Fibroblast of the conjunctiva (primary cell): ENCODE data around the gene GSG1L.
"Not testable (repeated sequence)": the region's sequence is repeated elsewhere in the genome, so short reads cannot be mapped to it uniquely, and the experiment has no call there.

Experiments used
- DNase-seq: peaks from one replicate; pipeline ENCODE4 v3.0.0-alpha.2; 2010; ENCODE audit warnings: low read depth

Gene GSG1L

DNA sequence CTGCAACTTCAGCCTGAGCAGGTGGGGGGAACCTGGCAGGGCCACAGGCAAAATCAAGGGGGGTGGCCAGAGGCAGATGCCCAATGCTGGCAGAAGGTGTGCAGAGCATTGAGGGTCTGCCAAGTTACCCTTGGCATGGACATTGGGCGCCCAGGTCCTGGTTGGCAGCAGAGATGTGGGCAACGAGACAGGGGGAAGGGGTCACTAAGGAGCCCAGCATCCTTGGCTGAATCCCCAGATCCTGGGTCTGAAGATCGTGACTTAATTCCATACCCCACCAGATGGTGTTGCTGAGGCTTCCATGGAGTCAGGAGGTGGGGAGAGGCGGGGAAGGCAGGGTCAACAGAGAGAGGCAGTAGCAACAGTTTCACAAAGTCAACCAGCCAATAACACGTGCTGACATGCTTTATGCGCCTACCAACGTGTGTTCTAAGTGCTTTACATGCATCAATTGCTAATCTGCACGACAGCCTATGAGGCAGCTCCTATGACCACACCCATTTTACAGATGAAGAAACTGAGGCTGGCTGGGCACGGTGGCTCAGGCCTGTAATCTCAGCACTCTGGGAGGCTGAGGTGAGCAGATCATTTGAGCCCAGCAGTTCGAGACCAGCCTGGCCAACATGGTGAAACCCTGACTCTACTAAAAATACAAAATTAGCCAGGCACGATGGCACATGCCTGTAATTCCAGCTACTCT is 83.3 kb downstream of the GSG1L start:
- DNase-seq, result no peak

DNA sequence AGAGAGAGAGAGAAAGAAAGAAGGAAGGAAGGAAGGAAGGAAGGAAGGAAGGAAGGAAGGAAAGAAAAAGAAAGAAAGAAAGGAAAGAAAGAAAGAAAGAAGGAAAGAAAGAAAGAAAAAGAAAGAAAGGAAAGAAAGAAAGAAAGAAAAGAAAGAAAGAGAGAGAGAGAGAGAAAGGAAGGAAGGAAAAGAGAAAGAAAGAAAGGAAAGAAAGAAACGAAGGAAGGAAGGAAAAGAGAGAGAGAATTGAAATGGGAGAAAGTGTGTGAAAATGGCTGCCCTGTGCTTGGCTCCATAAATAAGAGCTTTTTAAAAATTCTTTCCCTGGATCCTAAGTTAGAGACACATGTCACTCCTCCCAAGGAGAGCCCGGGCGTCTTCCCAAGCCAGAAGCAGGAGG is 83.8 kb downstream of the GSG1L start:
- DNase-seq, result not testable (repeated sequence)

DNA sequence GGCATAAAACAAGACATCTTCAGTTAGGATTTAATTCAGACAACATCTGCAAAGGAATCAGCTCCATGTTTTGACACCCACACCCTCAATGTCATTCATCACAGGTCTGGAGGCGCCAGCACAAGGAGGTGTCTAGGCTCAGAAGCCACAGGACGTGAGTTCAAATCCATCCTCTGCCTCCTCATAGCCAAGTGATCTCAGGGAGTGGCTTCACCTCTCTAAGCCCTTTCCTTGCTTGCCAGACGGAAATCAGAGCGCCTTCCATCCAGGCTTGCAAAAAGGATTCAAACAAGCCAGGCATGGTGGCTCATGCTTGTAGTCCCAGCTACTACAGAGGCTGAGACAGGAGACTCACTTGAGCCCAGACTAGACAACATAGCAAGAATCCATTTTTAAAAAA is 84.6 kb downstream of the GSG1L start:
- DNase-seq, result no peak

DNA sequence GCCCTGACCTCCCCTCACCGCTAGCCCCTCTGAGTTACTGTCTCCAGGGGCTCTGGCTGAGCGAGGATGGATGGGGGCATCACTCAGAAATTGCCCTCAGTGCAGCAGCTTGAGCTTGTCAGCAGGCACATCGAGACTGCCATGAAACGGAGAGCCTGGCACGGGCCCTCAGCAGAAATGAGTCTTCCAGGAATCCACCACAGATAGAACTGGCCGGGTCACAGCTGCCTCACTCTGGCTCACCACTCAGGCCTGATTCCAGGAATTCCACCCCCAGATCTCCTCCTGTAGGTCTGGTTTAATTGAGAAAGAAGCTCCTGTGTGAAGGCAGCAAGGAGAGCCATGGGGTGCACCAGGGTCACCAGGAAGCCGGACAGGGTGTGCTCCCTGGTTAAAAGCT is 85.5 kb downstream of the GSG1L start:
- DNase-seq, result no peak

DNA sequence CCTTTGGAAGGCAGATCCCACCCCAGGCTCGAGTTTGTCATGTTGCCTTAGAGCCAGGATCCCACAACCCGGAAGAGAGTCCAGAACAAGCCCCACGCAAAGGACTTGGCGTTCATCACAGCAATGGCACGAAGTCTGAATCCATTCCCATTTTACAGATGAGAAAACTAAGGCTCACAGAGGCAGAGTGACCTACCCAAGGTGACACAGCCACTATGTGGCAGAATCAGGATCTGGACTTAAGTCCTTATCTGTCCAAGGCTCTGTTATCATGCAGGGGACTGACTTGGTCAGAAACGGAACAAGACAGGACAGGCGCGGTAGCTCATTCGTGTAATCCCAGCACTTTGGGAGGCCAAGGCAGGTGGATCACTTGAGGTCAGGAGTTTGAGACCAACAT is 86.5 kb downstream of the GSG1L start:
- DNase-seq, result no peak

DNA sequence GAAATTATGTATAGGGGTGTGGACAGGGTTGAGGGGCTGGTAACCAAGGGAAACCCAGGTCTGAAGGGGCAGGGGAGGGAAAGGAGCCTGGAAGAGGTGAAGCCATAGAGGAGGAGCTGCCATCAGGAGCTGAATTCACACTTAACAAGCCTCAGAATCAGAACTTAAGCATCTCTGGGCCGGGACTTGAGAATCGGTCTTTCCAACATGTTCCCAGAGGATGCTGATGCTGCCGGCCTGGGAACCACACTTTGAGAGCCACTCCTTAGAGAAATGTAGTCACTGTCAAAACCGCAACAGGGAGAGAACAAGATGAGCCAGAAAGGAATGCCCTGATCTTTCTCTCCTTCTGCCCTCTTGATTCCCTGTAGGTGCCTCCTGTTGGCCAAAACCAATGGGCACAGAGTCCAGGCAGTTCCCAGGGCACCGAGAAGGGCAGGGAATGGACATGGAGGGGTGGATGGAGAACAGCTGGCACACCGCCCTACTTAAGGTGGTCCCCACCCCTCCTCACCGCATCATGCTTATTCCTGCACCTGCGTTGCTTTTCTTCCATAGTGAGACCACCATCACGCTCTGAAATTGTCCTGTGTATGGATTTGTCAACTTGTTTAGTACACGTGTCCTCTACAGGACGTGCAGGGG is 88.5 kb downstream of the GSG1L start:
- no peak for DNase-seq

DNA sequence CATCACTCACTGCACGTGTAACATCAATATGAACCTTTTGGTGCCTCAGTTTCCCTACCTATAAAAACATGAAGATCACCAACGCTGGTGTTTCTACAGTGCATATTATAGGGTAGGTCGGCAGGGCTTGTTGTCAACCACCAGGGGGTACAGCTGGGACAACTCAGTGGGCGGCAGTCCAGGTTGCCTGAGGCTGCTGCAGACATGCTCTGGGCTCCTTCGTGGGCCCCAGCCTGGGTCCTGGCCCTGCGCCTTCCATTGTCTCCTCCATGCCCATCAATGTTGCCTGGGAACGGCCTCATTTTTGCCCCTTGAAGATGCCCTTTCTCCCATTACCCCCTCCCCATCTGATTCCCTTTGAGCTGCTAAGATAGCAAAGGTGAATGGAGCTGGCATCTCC is 89.8 kb downstream of the GSG1L start:
- DNase-seq, result no peak

DNA sequence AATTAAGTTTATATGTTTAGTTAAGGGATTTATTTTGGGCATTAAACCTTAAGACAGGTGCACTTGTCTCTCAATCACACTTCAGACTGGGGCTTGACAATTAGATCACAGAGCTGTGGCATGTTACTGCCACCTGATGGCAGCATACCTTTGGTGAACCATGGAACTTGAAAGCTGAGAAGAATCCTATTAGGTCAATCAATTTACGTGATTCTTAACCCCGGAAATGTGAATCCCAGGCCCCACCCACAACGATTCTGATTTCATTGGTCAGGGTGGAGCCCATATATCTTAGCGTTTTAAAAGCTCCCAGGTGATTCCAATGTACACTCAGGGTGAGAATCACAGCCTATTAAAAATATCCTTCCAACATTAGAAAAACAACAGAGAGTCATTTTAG is 91.0 kb downstream of the GSG1L start:
- DNase-seq, result peak; percentile 5

DNA sequence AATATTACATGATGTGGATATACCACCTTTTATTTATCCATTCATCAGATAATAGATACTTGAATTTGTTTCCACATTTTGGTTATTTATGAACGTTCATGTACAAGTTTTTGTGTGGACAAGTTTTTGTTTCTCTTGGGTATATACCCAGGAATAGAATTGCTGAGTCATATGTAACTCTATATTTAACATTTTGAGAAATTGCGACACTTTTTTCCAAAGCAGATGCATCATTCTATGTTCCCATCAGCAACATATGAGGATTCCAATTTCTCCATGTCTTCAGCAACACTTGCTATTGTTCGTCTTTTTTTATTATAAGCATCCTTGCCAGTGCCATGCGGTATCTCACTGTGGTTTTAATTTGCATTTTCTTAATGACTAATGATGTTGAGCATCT is 93.9 kb downstream of the GSG1L start:
- DNase-seq, result no peak

DNA sequence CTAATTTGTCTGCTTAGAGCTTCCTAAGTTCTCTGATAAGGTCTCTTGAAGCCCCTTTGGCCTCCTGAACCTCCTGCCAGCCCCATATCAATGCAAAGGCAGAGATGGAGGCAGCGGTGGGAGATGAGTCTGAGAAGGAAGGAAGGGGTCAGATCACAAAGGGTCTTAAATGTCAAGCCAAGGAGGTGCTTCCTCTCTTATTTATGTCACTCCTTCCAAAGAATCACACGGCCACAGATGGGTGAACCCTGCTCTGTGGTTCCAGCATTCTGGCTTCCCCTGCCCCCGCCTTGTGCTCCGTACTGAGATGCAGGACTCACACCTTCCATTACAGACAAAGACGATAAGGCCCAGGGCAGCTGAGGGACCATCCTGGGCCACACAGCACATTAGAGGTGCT is 96.3 kb downstream of the GSG1L start:
- DNase-seq, result no peak

DNA sequence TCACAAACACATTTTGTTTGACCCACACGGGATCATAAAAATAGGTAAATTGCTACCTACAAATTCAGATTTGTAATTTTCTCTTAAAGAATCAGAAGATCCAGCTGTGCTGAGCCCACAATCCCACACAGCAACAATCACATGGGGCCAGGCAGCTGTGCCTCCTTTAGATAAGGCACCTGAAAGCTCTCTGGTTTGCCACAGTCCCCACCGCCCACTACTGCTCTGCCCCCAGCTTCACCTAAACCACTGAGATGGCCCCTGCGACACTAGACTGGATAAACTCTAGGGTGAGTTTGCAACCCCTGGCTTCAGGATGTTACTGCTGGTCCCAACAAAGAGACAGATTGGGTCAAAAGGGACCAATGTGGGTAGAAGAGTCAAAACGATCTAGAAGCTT is 96.8 kb downstream of the GSG1L start:
- no peak for DNase-seq

DNA sequence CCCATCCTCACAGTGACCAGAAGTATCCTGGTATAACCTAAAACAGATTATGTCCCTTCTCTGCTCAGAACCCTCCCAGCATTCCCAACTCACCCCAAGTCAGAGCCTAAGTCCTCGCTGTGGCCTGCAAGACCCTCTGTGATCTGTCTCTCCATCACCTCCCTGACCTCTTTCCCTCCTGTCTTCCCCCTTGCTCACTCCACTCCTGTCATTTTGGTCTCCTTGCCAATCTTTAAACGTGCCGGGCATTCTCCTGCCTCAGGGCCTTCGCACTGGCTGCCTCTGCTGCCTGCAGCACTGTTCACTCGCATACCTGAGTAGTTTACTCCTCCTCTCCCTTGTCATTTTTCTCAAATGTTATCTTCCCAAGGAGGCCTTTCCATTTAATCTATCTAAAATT is 97.7 kb downstream of the GSG1L start:
- no peak for DNase-seq

DNA sequence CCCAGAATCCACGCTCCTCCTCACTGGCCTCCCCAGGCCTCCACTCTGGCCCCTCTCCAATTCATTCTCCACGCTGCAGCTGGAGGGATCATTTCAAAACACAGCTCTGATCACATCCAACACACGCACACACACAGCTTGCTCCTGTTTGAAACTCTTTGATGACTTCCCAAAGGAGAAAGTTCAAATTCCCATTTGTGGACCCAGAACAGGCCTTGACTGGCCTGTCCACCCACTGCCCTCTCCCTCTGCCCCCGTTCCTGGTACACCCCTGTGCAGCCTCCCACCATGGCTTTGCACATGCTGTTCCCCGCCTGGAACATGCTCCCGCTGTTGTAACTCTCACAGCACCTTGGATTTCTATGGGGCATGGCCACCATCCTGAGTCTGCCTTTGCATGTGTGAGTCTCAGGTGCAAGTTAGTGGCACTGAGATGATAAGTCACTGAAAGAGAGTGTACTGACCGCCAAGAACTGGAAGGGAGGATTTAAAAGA is 100.0 kb downstream of the GSG1L start:
- no peak for DNase-seq

DNA sequence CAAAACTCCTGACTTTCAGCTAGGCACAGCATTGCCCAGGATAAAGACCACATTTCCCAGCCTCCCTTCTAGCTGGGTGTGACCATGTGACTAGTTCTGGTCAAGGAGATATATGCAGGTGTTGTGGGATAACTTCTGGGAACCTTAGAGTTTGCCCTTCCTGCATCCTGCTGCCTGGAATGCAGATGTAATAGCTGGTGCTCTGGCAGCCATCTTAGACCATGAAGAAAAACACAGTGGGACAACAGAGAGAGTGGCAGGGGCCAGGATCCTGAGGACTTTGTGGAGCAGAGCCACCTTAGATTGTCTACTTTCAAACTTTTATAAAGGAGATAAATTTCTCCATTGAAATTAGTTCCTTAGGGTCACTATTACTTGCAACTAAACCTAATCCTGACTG is 101.3 kb downstream of the GSG1L start:
- no peak for DNase-seq

DNA sequence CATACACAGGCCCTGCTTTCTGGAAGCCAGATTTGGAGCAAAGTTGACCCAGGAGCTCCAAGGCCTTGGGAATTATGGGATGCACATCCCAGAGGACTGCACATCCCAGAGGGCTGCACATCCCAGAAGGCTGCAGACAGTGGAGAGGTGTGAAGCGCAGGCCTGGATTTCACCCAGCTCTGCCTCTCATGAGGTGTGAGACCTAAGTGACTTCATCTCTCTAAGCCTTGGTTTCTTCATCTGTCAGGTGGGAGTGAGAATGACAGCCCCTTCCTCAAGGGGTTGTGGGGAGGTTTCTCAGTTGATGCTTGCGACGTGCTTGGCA is 102.3 kb downstream of the GSG1L start:
- DNase-seq, result no peak

DNA sequence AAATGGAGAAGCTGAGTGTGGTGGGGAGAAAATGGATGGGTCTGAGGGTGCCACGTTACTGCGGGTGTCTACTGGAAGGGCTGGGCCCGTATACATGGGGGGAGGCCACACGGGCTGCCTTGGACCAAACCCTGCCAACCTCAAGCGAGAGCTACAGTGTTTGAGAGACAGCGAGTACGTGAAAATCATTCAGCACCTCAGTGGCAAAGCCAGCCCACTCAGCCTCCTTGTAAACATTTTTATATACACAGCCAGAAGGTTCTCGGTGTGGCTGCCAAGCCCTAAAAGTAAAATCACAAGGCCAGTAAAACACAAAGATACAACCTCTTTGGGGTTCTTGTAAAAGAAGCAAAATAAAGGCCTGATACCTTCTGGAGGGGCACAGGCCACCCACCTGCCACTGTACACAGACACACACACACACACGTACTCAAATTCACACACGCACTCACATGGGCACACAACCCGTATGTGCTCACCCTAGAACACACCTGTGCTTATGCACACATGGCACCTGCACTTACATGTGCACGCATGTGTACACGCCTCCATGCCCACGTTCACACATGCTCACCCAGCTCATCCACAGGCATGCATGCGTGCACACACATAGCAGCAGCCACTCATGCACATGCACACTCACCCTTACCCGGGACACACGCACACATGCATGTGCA is 102.8 kb downstream of the GSG1L start:
- no peak for DNase-seq

DNA sequence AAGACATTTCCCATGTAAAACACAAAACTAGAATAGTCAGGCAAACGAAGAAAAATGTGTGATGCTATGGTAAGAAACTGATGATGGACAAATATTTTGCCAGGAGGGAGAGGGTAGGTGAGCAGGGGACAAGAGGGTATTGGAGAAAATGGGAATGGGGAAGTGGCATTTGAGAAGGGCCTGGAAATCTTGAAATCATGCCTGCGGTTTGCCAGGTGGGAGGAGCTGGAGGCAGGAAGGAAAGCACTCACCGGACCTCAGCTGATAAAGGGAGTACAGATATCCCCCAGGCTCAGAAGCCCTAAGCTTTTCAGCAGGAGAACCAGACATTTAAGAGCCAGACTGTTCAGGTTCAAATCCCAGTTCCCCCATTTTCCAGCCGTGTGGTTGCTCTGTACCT is 103.6 kb downstream of the GSG1L start:
- no peak for DNase-seq

DNA sequence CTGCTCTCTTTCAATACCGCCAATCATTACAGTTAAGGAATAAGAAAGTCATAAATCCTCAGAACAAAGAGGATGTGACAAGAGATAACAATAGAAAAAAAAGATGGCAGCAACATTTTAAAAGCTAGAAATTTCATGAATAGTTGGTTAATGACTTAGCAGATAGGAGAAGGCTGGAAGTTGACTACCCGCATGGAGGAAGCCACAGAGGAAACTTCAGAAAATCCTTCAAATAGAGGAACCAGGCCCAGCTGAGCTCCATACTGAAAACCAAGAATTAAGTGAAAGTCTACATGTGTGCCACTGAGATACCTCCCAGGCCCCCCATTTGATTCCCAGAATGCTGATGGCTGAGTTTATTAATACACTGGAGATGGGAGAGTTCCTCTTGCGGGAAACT is 109.3 kb downstream of the GSG1L start:
- no peak for DNase-seq

DNA sequence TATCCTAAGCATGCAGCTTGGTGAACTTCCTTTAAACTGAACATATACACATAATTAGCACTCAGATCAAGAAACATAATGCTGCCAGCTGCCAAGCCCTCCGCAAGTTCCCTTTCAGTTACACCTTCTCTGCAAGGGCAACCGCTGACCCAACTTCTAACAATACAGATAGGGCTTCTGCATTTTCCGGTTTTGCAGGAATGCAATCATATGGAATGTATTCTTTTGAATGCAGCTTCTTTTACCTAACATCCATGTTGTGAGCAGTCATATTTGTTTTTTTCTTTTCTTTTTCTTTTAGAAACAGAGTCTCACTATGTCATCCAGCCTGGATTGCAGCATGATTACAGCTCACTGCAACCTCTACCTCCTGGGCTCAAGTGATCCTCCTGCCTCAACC is 110.7 kb downstream of the GSG1L start:
- no peak for DNase-seq

DNA sequence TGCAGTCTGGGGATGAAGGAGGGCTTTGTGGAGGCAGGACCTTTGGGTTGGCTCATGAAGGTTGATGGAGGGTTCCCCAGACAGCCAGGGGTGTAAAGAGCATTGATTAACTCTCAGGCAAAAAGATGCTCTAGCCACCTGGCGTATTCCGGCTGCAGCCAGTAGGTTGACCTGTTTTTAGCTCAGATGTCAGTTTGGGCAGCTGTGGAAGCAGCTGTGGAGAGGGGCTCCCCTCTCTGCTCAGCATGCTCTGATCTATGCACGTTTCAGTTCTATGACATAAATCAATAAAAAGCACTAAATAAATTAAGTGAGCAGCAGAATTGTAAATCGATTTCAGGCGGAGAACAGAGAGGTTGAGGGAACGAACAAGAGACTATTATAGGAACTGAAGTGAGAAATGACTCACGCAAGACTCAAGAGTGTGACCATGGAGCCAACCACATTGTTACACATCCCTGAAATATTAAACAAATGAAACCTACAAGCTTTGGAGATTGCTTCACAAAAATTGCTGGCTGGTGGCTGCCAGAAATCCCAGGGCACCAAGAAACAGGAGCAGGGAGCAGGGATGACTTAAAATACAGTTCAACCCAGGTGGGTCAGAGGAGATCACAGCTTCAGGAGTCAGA is 111.9 kb downstream of the GSG1L start:
- no peak for DNase-seq

DNA sequence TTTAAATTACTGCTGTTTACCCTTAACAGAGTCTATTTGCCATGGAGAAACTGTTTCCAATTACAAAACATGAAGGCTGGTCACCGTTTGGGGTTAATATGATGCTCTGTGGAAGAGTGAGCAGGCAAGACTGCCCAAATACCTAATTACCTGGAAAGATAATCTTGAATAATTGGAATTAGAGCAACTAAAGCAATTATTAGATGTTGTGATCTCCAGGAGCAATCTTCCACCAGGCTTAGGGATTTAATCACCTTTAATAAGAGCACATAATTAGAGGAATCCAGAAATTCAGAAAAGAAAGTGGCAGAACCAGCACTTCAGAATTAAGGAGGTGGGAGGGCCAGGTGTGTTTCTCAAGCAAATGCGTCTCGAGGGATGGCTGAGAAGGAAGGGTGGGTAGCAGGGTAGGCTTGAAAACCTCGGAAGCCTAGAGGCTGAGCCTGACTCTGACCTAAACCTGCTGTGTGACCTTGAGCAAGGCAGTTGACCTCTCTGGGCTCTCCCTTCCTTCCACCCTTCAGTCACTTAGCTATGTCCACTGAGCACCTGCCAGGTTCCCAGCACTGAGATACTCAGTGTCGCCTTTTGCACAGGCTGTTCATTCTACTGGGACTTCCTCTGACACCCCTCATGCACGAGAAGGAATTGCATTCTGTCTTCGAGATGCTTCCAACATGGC is 113.2 kb downstream of the GSG1L start:
- DNase-seq, result no peak

DNA sequence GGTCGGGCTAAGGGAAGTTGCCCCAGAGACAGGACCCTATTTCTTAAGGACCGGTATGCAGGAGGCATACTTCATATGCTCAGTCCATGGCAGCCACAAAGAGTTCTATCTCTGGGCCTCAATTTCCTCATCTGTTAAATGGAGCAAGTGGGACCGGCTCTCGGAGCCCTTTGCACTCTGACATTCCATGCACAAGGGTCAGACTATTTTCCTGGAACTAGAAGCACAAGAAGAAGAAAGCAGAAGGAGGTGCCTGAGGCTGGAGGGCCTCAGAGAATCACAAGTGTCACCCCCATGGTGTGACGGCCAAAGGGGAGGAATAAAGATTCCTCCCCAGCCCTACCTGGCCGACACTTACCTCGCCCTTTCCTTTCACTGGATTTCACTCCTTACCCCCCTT is 115.8 kb downstream of the GSG1L start:
- DNase-seq, result no peak
